ENCODE results near the gene SPHK2.

Gene SPHK2

GRCh38 chr19:48587387-48587786 lies 31.9 kb upstream of the SPHK2 start:
- Histone ChIP-seq H3K36me3 (no peaks in the 10 kb centered on the region), H3K27me3 (no peaks in the 10 kb centered on the region), H3K27ac (no peak overlapping the region), H3K9ac (peak overlapping the region in 1 of 11 experiments; percentile 18; a peak in 1 of 22 replicates), H3K4me3 (no peak overlapping the region), H3K4me1 (peaks cover 15 to 60% (median 23%) of the 10 kb centered on the region in 10 experiments), H3K9me3 (replicated peaks in 1 of 11) (no peaks in the 10 kb centered on the region), H3K4me2 (no peak overlapping the region; a peak in 1 of 22 replicates), H4K20me1 (no peaks in the 10 kb centered on the region)
- TF ChIP-seq Cebpa-rat (IDR thresholded peaks at IDR 0.05) = no peak

DNA sequence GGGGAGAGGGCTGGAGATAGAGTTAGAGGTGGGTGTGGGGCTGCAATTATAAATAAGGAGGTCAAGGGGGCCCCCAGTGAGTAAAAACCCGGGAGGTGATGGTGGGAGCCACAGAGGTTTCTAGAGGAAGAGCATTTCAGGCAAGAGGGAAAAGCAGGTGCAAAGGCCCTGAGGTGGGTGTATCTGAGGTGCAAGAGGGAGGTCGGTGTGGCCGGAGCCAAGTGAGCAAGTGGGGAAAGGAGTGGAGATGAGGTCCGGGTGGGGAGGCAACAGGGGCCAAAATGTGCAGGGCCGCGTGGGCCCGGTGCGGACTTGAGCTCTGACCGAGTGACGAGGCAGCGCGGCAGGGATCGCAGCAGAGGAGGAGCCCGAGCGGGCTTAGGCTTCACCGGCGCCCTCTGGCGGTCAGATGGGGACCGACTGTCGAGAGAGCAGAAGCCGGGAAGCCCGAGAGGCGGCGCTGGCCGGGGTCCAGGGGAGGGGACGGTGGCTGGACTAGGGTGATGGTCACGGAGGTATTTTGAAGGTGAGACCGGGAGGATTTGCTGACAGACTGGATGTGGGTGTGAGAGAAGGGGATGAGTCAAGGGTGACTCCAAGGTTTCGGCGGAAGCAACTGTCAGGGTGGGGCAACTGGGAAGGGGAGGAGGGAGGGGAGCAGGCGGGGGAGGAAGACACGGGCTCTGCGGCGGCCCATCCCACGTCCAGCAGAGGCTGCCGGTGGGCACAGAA lies 30.5 kb upstream of the SPHK2 start:
- H3K36me3 ChIP-seq = no peaks in the 10 kb centered on the region
- peaks cover 7 to 52% (median 25%) of the 10 kb centered on the region in 10 experiments for H3K4me1 ChIP-seq
- no peak for TF ChIP-seq Cebpa-rat (IDR thresholded peaks at IDR 0.05)
- peak overlapping the region in 6 of 10 experiments; percentile 20 to 55 (median 36); a peak in 9 of 20 replicates for H3K4me3 ChIP-seq
- no peaks in the 10 kb centered on the region for H3K27me3 ChIP-seq
- no peaks in the 10 kb centered on the region for H3K9me3 ChIP-seq (replicated peaks in 1 of 11)
- peak overlapping the region in 4 of 11 experiments; percentile 20 to 42 (median 34); a peak in 6 of 22 replicates for H3K27ac ChIP-seq
- H3K4me2 ChIP-seq = peak overlapping the region; percentile 17 to 65 (median 58); a peak in 21 of 22 replicates
- no peaks in the 10 kb centered on the region for H4K20me1 ChIP-seq
- peak overlapping the region in 8 of 11 experiments; percentile 12 to 62 (median 36); a peak in 10 of 22 replicates for H3K9ac ChIP-seq

- Histone ChIP-seq H3K4me3 (no peak overlapping the region), H3K27me3 (no peaks in the 10 kb centered on the region), H3K9me3 (replicated peaks in 1 of 11) (no peaks in the 10 kb centered on the region), H4K20me1 (no peaks in the 10 kb centered on the region), H3K27ac (0 out of 22 replicates have a peak overlapping the region, but pooled peaks of 1 of the 11 experiments have one; percentile 32), H3K36me3 (no peaks in the 10 kb centered on the region), H3K9ac (no peak overlapping the region; a peak in 1 of 22 replicates), H3K4me1 (peaks cover 3 to 48% (median 24%) of the 10 kb centered on the region in 10 experiments; a peak in 17 of 20 replicates), H3K4me2 (peak overlapping the region in 9 of 11 experiments; percentile 17 to 59 (median 26); a peak in 6 of 22 replicates)
- no peak for TF ChIP-seq Cebpa-rat (IDR thresholded peaks at IDR 0.05)
Observed at GRCh38 chr19:48591021-48591420, 28.3 kb upstream of the SPHK2 start.

DNA sequence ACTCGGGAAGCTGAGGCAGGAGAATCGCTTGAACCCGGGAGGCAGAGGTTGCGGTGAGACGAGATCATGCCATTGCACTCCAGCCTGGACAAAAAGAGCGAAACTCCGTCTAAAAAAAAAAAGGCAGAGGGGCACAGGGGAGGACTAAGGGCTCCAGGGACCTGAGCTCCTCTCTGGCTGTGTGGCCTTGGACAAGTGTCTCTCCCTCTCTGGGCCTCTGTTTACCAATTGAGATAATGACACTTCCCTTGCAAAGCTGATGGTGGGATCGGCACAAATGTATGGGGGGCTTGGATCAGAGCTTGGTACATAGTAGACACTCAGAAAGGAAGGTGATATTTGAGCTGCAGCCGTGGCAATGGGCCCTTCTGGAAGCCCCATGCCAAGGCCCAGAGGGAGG lies 24.1 kb upstream of the SPHK2 start:
- Histone ChIP-seq H3K4me2 (no peak overlapping the region), H3K36me3 (no peaks in the 10 kb centered on the region), H3K9me3 (replicated peaks in 1 of 11) (no peaks in the 10 kb centered on the region), H3K27me3 (peaks cover 0 to 6% (median 0%) of the 10 kb centered on the region in 11 experiments; a peak in 1 of 22 replicates), H4K20me1 (no peaks in the 10 kb centered on the region), H3K4me1 (peaks cover 10 to 55% (median 38%) of the 10 kb centered on the region in 10 experiments), H3K9ac (no peak overlapping the region), H3K4me3 (no peak overlapping the region), H3K27ac (no peak overlapping the region)
- no peak for TF ChIP-seq Cebpa-rat (IDR thresholded peaks at IDR 0.05)

GRCh38 chr19:48595833-48596232 lies 23.5 kb upstream of the SPHK2 start:
- H4K20me1 ChIP-seq = no peaks in the 10 kb centered on the region
- H3K4me3 ChIP-seq = no peak overlapping the region
- H3K4me1 ChIP-seq = peaks cover 10 to 55% (median 35%) of the 10 kb centered on the region in 10 experiments
- peaks cover 0 to 6% (median 0%) of the 10 kb centered on the region in 11 experiments; a peak in 1 of 22 replicates for H3K27me3 ChIP-seq
- H3K4me2 ChIP-seq = peak overlapping the region in 5 of 11 experiments; percentile 55 to 61 (median 59); a peak in 7 of 22 replicates
- no peaks in the 10 kb centered on the region for H3K9me3 ChIP-seq (replicated peaks in 1 of 11)
- no peak overlapping the region; a peak in 1 of 22 replicates for H3K9ac ChIP-seq
- no peaks in the 10 kb centered on the region for H3K36me3 ChIP-seq
- H3K27ac ChIP-seq = peak overlapping the region in 2 of 11 experiments; percentile 75 to 76; a peak in 2 of 22 replicates
- no peak for TF ChIP-seq Cebpa-rat (IDR thresholded peaks at IDR 0.05)

GRCh38 chr19:48596237-48596636 lies 23.1 kb upstream of the SPHK2 start:
- H3K4me3 ChIP-seq = no peak overlapping the region
- H3K9ac ChIP-seq = peak overlapping the region in 5 of 11 experiments; percentile 55 to 66 (median 57); a peak in 5 of 22 replicates
- H3K9me3 ChIP-seq (replicated peaks in 1 of 11) = no peaks in the 10 kb centered on the region
- H3K27me3 ChIP-seq = peaks cover 0 to 6% (median 0%) of the 10 kb centered on the region in 11 experiments; a peak in 1 of 22 replicates
- peak overlapping the region in 8 of 11 experiments; percentile 69 to 81 (median 76); a peak in 13 of 22 replicates for H3K27ac ChIP-seq
- no peaks in the 10 kb centered on the region for H4K20me1 ChIP-seq
- peaks cover 10 to 51% (median 32%) of the 10 kb centered on the region in 10 experiments for H3K4me1 ChIP-seq
- no peaks in the 10 kb centered on the region for H3K36me3 ChIP-seq
- peak overlapping the region in 10 of 11 experiments; percentile 32 to 77 (median 60); a peak in 14 of 22 replicates for H3K4me2 ChIP-seq
- TF ChIP-seq Cebpa-rat (IDR thresholded peaks at IDR 0.05) = no peak

DNA sequence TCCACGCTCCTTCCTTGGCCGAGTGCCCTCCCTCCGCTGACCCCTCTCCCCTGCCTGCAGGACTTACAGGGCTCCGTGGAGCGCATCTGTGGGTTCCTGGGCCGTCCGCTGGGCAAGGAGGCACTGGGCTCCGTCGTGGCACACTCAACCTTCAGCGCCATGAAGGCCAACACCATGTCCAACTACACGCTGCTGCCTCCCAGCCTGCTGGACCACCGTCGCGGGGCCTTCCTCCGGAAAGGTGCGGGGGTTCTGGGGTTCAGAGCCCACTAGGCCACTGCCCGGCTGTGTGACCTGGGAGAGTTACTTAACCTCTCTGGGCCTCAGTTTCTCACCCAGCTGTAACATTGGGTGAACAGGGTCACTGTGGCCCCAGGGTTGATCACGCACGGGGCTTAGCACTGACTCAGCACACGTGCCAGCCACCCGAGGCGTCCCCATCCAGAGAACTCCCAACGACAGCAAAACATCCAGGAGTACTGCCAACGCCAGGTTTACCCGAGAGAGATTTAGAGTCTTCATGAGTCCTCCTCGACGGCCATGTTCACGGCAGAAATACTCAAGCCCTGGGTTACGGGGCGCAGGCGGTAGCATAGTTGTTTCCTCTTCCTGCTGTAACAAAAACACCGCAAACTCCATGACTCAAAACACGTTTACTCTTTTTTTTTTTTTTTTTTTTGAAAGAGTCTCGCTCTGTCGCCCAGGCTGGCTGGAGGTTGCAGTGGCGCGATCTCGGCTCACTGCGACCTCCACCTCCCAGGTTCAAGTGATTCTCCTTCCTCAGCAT lies 22.4 kb upstream of the SPHK2 start:
- peak overlapping the region in 1 of 10 experiments; percentile 28; a peak in 1 of 20 replicates for H3K4me3 ChIP-seq
- peak overlapping the region in 10 of 11 experiments; percentile 59 to 81 (median 76); a peak in 20 of 22 replicates for H3K27ac ChIP-seq
- H3K9me3 ChIP-seq (replicated peaks in 1 of 11) = no peaks in the 10 kb centered on the region
- H3K9ac ChIP-seq = peak overlapping the region in 9 of 11 experiments; percentile 40 to 66 (median 57); a peak in 17 of 22 replicates
- no peaks in the 10 kb centered on the region for H4K20me1 ChIP-seq
- H3K27me3 ChIP-seq = peaks cover 0 to 6% (median 0%) of the 10 kb centered on the region in 11 experiments; a peak in 1 of 22 replicates
- H3K4me2 ChIP-seq = peak overlapping the region; percentile 22 to 77 (median 59)
- H3K4me1 ChIP-seq = peaks cover 13 to 45% (median 31%) of the 10 kb centered on the region in 10 experiments
- no peaks in the 10 kb centered on the region for H3K36me3 ChIP-seq
- TF ChIP-seq Cebpa-rat (IDR thresholded peaks at IDR 0.05) = no peak

DNA sequence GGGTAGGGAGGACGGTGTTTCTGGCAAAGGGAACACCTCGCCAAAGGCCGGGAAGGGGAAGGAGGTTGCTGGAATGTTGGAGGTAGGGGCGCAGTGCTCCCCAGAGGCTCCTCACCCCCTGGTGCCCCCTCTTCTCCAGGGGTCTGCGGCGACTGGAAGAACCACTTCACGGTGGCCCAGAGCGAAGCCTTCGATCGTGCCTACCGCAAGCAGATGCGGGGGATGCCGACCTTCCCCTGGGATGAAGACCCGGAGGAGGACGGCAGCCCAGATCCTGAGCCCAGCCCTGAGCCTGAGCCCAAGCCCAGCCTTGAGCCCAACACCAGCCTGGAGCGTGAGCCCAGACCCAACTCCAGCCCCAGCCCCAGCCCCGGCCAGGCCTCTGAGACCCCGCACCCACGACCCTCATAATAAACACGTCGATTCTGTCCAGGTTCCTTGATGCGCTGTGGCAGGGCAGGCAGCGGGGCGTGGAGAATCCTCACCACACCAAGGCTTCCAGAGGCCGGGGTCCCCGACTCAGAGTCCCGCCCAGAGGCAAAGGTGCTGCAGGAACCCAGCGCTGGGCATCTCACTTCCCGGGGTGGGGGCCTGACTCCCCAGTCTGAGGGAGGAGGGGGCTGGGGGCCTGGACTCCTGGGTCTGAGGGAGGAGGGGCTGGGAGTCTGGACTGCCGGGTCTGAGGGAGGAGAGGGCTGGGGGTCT lies 20.2 kb upstream of the SPHK2 start:
- no peaks in the 10 kb centered on the region for H4K20me1 ChIP-seq
- no peaks in the 10 kb centered on the region for H3K36me3 ChIP-seq
- H3K9me3 ChIP-seq (replicated peaks in 1 of 11) = no peaks in the 10 kb centered on the region
- H3K4me1 ChIP-seq = peaks cover 19 to 34% (median 27%) of the 10 kb centered on the region in 10 experiments
- H3K9ac ChIP-seq = peak overlapping the region in 1 of 11 experiments; percentile 3; a peak in 1 of 22 replicates
- H3K27ac ChIP-seq = no peak overlapping the region
- TF ChIP-seq Cebpa-rat (IDR thresholded peaks at IDR 0.05) = no peak
- peaks cover 0 to 6% (median 0%) of the 10 kb centered on the region in 11 experiments; a peak in 1 of 22 replicates for H3K27me3 ChIP-seq
- H3K4me3 ChIP-seq = no peak overlapping the region
- peak overlapping the region in 4 of 11 experiments; percentile 18 to 32 (median 21); a peak in 5 of 22 replicates for H3K4me2 ChIP-seq

Measured in BLaER1 treated with 17β-estradiol and CSF1 and Interleukin-3, amounts not matched to agents 10 nM and 100 nM (cell line).